ENCODE results near the gene CDH13. TPM values are rescaled to one million over a fixed set of nuclear protein-coding genes. Genes with fewer than 3 reads are reported as not detected.

The CDH13 gene
- total and polyA plus RNA-seq, 10 of the 15 experiments (the other 5 are each of a cell fraction or from before 2014, with no cell fraction given) = under 0.01 to 0.05 TPM; not detected in 8

DNA sequence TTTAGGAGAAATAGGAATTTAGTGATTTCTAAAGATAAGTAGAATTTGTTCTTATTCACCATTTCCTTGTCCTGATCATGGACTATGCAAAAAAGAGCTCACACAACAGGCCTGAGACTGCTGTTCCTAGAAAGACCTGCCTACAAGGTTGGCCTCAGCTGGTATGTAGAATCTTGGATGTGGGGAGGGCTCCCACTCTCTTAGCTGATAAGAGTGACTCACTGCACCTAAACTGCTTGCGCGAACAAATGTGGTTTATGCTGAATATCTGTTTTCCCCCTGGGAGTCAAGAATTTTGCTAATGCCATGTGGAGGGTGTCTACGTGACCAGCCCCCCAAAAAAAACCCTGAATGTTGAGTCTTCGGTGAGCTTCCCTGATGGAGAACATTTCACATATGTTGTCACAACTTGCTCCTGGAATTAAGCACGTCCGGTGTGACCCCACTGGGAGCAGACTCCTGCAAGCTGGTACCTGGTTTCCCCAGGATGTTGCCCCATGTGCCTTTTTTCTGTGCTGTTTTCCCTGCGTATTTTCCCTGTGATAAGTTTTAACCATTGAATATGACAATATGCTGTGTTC, 1112.2 kb downstream of the CDH13 start:
- H4K20me1 ChIP-seq (ENCODE audit: control insufficient read depth, insufficient read depth) = no peaks in the 10 kb centered on the region
- H3K9me3 ChIP-seq (replicated peaks; ENCODE audit: control insufficient read depth, insufficient read depth, low read length) = peaks cover under 1% of the 10 kb centered on the region; the same call in 2 of the 3 replicates
- TF ChIP-seq CHD1 (IDR thresholded peaks at IDR 0.05; ENCODE audit: low read depth, low read length) (no peak), ZNF24 (IDR thresholded peaks at IDR 0.05) (no peak), POLR2AphosphoS2 (IDR thresholded peaks at IDR 0.05; ENCODE audit: low read depth, low read length) (no peak)
- no peak overlapping the region for H3K4me3 ChIP-seq
- POLR2A ChIA-PET = no interaction called here
- intact Hi-C loops (cut with micrococcal nuclease; ENCODE audit: unreplicated experiment) = no loop called here
- DNase-seq (ENCODE audit: low read depth, low spot score) (no peak), ATAC-seq (no peak), FAIRE-seq (no peak)
- in situ Hi-C loops (cut with MboI) = no loop called here
- no peak overlapping the region for H3K27ac ChIP-seq (ENCODE audit: control insufficient read depth, insufficient read depth)
- SMC1A ChIA-PET (ENCODE audit: uncharacterized antibody, unreplicated experiment) = no interaction called here
- CTCF ChIA-PET = no interaction called here
- H3K36me3 ChIP-seq (ENCODE audit: control insufficient read depth in 2 of 2, insufficient read depth in 2 of 2, low read length in 1 of 2) = no peaks in the 10 kb centered on the region
- no peak overlapping the region for H3K9ac ChIP-seq (ENCODE audit: control insufficient read depth, insufficient read depth, low read length)
- RAD21 ChIA-PET (ENCODE audit: unreplicated experiment) = no interaction called here
- 26% methylated on average over 7 of the region's 7 CpGs for WGBS (ENCODE audit: insufficient coverage, insufficient replicate concordance, low lambda C conversion rate, missing lambda C conversion rate)
- H3K4me1 ChIP-seq (ENCODE audit: control insufficient read depth, insufficient read depth, low read length) = no peaks in the 10 kb centered on the region
- no peaks in the 10 kb centered on the region for H3K79me2 ChIP-seq (ENCODE audit: control insufficient read depth, insufficient read depth, low read length)
- no peak overlapping the region for H2AFZ ChIP-seq (ENCODE audit: control insufficient read depth, low read depth, low read length)
- no peaks in the 10 kb centered on the region for H3K27me3 ChIP-seq (replicated peaks in 1 of 2; ENCODE audit: control insufficient read depth in 2 of 2, insufficient read depth in 2 of 2, low read length in 1 of 2)
- no TSS peak for BruUV-seq (replicated peaks)
- no peak overlapping the region for H3K4me2 ChIP-seq (ENCODE audit: control insufficient read depth, insufficient read depth)

DNA sequence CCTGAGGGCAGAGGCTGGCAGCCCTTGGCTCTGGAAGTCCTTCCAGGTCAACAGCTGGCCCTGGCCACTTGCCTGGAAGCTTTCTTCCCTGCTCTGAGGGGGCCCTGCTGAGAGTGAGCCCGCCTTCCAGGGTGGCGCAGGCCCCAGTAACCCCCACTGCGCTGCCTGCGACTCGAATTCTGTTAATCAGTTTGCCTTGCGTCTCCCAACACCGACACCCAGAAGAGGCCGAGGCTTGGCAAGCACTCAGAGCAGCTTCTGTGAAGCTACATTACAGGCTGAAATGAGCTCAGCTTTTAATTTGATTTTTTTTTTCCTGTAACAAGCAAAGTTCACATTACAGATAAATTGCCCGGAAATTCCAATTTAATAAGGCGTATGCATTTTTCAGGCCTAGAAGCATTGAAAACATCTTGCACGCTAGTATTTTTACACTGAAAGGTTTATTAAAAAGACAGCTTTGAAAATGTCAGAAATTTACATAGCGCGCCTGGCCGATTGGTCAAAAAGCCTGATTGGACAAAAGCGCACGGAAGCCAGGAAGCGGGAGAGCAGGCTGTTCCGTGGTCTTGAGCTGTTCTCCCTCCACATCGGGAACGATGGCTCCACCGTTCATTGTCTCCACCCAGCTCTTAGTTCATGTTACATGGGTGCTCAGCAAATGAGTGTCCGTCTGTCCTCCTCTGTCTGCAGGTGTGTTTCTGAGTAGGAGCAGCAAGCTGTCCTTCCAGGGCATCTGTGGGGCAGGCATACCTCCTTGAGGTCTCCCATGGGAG, 1115.5 kb downstream of the CDH13 start:
- DNase-seq (ENCODE audit: low read depth, low spot score) = no peak
- CTCF ChIA-PET = no interaction called here
- Histone ChIP-seq H3K36me3 (ENCODE audit: control insufficient read depth in 2 of 2, insufficient read depth in 2 of 2, low read length in 1 of 2) (no peaks in the 10 kb centered on the region), H3K27ac (ENCODE audit: control insufficient read depth, insufficient read depth) (no peak overlapping the region), H2AFZ (ENCODE audit: control insufficient read depth, low read depth, low read length) (no peak overlapping the region), H3K9ac (ENCODE audit: control insufficient read depth, insufficient read depth, low read length) (no peak overlapping the region), H3K9me3 (replicated peaks; ENCODE audit: control insufficient read depth, insufficient read depth, low read length) (no peaks in the 10 kb centered on the region), H3K79me2 (ENCODE audit: control insufficient read depth, insufficient read depth, low read length) (no peaks in the 10 kb centered on the region), H3K27me3 (replicated peaks in 1 of 2; ENCODE audit: control insufficient read depth in 2 of 2, insufficient read depth in 2 of 2, low read length in 1 of 2) (no peaks in the 10 kb centered on the region), H3K4me1 (ENCODE audit: control insufficient read depth, insufficient read depth, low read length) (no peaks in the 10 kb centered on the region), H4K20me1 (ENCODE audit: control insufficient read depth, insufficient read depth) (no peaks in the 10 kb centered on the region), H3K4me2 (ENCODE audit: control insufficient read depth, insufficient read depth) (no peak overlapping the region), H3K4me3 (no peak overlapping the region)
- SMC1A ChIA-PET (ENCODE audit: uncharacterized antibody, unreplicated experiment) = no interaction called here
- WGBS (ENCODE audit: insufficient coverage, insufficient replicate concordance, low lambda C conversion rate, missing lambda C conversion rate) = 86% methylated on average over 22 of the region's 22 CpGs
- in situ Hi-C loops (cut with MboI) = no loop called here
- POLR2A ChIA-PET = no interaction called here
- RAD21 ChIA-PET (ENCODE audit: unreplicated experiment) = no interaction called here
- no TSS peak for BruUV-seq (replicated peaks)
- FAIRE-seq = no peak
- TF ChIP-seq BMI1 (IDR thresholded peaks at IDR 0.05; ENCODE audit: borderline replicate concordance) (no peak), RAD21 (IDR thresholded peaks at IDR 0.05; ENCODE audit: insufficient read depth, low read depth, low read length) (no peak), KAT2A (conservative IDR thresholded peaks at IDR 0.05; ENCODE audit: control insufficient read depth, low read depth, low read length) (no peak), POLR2AphosphoS5 (IDR thresholded peaks at IDR 0.05; ENCODE audit: low read length) (no peak)
- ATAC-seq = no peak
- intact Hi-C loops (cut with micrococcal nuclease; ENCODE audit: unreplicated experiment) = no loop called here
